ENCODE data around the gene FAR1. TPM values are rescaled to one million over a fixed set of nuclear protein-coding genes. Genes with fewer than 3 reads are reported as not detected.

The FAR1 gene
- total and polyA plus RNA-seq, 2 of the 4 experiments (the other 2 are of a cell fraction): 35.3 to 119 TPM

GRCh38 chr11:13635804-13636203 is 32.7 kb upstream of the FAR1 start:
- Histone ChIP-seq H3K79me1 (ENCODE audit: low read depth in 1 of 2, low read length in 2 of 2) (no peaks in the 10 kb centered on the region), H4K91ac (ENCODE audit: insufficient read depth, low read depth, low read length) (no peak overlapping the region), H3K14ac (replicated peaks; ENCODE audit: low read depth, low read length) (no peak overlapping the region), H3K4me3 (ENCODE audit: insufficient read depth, low read depth, low read length) (no peak overlapping the region), H2BK15ac (ENCODE audit: low read depth, low read length) (no peak overlapping the region), H2AK5ac (ENCODE audit: low read depth, low read length) (no peak overlapping the region), H3K4ac (ENCODE audit: low read depth, low read length) (no peak overlapping the region), H3K4me2 (ENCODE audit: low read depth, low read length) (no peak overlapping the region), H3K18ac (ENCODE audit: low read depth, low read length) (no peak overlapping the region), H2BK20ac (ENCODE audit: low read depth, low read length) (no peak overlapping the region), H2AFZ (replicated peaks; ENCODE audit: low read length, poor library complexity) (no peak overlapping the region), H2AK9ac (replicated peaks; ENCODE audit: low read depth, low read length, poor library complexity) (no peak overlapping the region), H2BK5ac (ENCODE audit: low read depth, low read length, poor library complexity, severe bottlenecking) (no peak overlapping the region), H3K9me1 (ENCODE audit: insufficient read depth, low read length) (no peaks in the 10 kb centered on the region), H3K9me3 (ENCODE audit: control insufficient read depth, insufficient read depth, low read length) (no peaks in the 10 kb centered on the region), H4K8ac (ENCODE audit: low read depth in 2 of 2, low read length in 2 of 2) (no peak overlapping the region), H3K56ac (ENCODE audit: extremely low read depth, insufficient read depth, low read length) (no peak overlapping the region), H3K36me3 (ENCODE audit: control insufficient read depth, insufficient read depth, low read length) (no peaks in the 10 kb centered on the region), H3K27me3 (ENCODE audit: control insufficient read depth, insufficient read depth, low read length) (no peaks in the 10 kb centered on the region; the same call in 1 of the 2 replicates), H3K23ac (ENCODE audit: low read depth, low read length) (no peak overlapping the region), H4K5ac (ENCODE audit: low read depth, low read length) (no peak overlapping the region), H3K27ac (ENCODE audit: insufficient read depth, low read length) (no peak overlapping the region), H3K9ac (ENCODE audit: low read depth, low read length) (no peak overlapping the region), H2BK120ac (ENCODE audit: low read depth, low read length) (no peak overlapping the region), H4K20me1 (ENCODE audit: insufficient read depth, low read length) (no peaks in the 10 kb centered on the region), H3K4me1 (ENCODE audit: control insufficient read depth, insufficient read depth, low read length) (no peaks in the 10 kb centered on the region)
- DNase-seq: no peak
- no peak for ATAC-seq (ENCODE audit: low read depth)
- intact Hi-C loops (cut with micrococcal nuclease): no loop called here
- BruUV-seq (replicated peaks): no TSS peak
- ChIA-PET POLR2A (ENCODE audit: unreplicated experiment) (no interaction called here), CTCF (interaction anchor here (0.8 kb wide), 1 partner anchor 25 kb away, joined by 3 read pairs; no protein-coding TSS in a partner anchor)
- in situ Hi-C loops (cut with MboI; ENCODE audit: low sequenced_read_pairs): no loop called here
- TF ChIP-seq BHLHE40 (IDR thresholded peaks at IDR 0.05; ENCODE audit: low read depth, low read length): no peak
- no peak for TF ChIP-seq RAD21 (IDR thresholded peaks at IDR 0.05; ENCODE audit: low read length)
- TF ChIP-seq MAFK (IDR thresholded peaks at IDR 0.05; ENCODE audit: low read depth, low read length): no peak
- TF ChIP-seq CHD1 (IDR thresholded peaks at IDR 0.05; ENCODE audit: low read depth, low read length): no peak
- TF ChIP-seq SMC3 (IDR thresholded peaks at IDR 0.05; ENCODE audit: low read depth, low read length): no peak
- no peak for TF ChIP-seq CTCF (conservative IDR thresholded peaks at IDR 0.05; ENCODE audit: low read depth, low read length)
- TF ChIP-seq, protein P1, sequence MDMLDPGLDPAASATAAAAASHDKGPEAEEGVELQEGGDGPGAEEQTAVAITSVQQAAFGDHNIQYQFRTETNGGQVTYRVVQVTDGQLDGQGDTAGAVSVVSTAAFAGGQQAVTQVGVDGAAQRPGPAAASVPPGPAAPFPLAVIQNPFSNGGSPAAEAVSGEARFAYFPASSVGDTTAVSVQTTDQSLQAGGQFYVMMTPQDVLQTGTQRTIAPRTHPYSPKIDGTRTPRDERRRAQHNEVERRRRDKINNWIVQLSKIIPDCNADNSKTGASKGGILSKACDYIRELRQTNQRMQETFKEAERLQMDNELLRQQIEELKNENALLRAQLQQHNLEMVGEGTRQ (IDR thresholded peaks at IDR 0.05; ENCODE audit: low read depth, low read length): no peak
- no peak for TF ChIP-seq NFE2L2 (IDR thresholded peaks at IDR 0.05; ENCODE audit: low read depth, low read length)
- TF ChIP-seq MXI1 (IDR thresholded peaks at IDR 0.05; ENCODE audit: borderline replicate concordance, low read depth, low read length): no peak
- TF ChIP-seq CEBPB (IDR thresholded peaks at IDR 0.05; ENCODE audit: low read depth, low read length): no peak
- TF ChIP-seq RCOR1 (IDR thresholded peaks at IDR 0.05; ENCODE audit: insufficient replicate concordance, low read length): no peak
- no peak for TF ChIP-seq RFX5 (IDR thresholded peaks at IDR 0.05; ENCODE audit: low read depth, low read length)
- no peak for TF ChIP-seq MAZ (IDR thresholded peaks at IDR 0.05; ENCODE audit: borderline replicate concordance, low read depth, low read length)
- no peak for TF ChIP-seq FOS (IDR thresholded peaks at IDR 0.05; ENCODE audit: low read depth, low read length)
- TF ChIP-seq POLR2A (IDR thresholded peaks at IDR 0.05; ENCODE audit: low read depth, low read length): no peak
- TF ChIP-seq, protein P2, sequence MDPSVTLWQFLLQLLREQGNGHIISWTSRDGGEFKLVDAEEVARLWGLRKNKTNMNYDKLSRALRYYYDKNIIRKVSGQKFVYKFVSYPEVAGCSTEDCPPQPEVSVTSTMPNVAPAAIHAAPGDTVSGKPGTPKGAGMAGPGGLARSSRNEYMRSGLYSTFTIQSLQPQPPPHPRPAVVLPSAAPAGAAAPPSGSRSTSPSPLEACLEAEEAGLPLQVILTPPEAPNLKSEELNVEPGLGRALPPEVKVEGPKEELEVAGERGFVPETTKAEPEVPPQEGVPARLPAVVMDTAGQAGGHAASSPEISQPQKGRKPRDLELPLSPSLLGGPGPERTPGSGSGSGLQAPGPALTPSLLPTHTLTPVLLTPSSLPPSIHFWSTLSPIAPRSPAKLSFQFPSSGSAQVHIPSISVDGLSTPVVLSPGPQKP (IDR thresholded peaks at IDR 0.05; ENCODE audit: borderline replicate concordance, low read depth, low read length): no peak
- dilution Hi-C loops (cut with HindIII; ENCODE audit: low sequenced_read_pairs, unreplicated experiment): no loop called here
